GM12875 (cell line): ENCODE measurements around the gene FAM161B.
"Not testable (repeated sequence)": the region's sequence is repeated elsewhere in the genome, so short reads cannot be mapped to it uniquely, and the experiment has no call there.

Experiments
- H3K4me3 ChIP-seq: one replicate; pipeline ENCODE4 v1.5.1; 2011; ENCODE audit warnings: low read depth, low read length, control low read depth
- CTCF ChIP-seq: IDR thresholded peaks from 2 replicates; pipeline ENCODE4 v1.5.1; 2011; ENCODE audit warnings: low read depth, mild to moderate bottlenecking, control low read depth, inconsistent platforms, low read length, moderate library complexity, borderline replicate concordance; ENCODE audit not compliant: insufficient read depth

Gene FAM161B

GRCh38 chr14:73909681-73910080 lies 40.2 kb downstream of the FAM161B start:
- no peak for TF ChIP-seq CTCF
- H3K4me3 ChIP-seq, result no peak overlapping the region

- H3K4me3 ChIP-seq, result no peak overlapping the region
- TF ChIP-seq CTCF, result no peak
Measured at GRCh38 chr14:73903028-73903427, 46.9 kb downstream of the FAM161B start.

GRCh38 chr14:73896521-73896920 lies 53.4 kb downstream of the FAM161B start:
- no peak for TF ChIP-seq CTCF
- H3K4me3 ChIP-seq, result no peak overlapping the region

- H3K4me3 ChIP-seq, result no peak overlapping the region
- no peak for TF ChIP-seq CTCF
Measured at GRCh38 chr14:73895939-73896338, 54.0 kb downstream of the FAM161B start.

GRCh38 chr14:73894180-73894687 lies 55.7 kb downstream of the FAM161B start:
- not testable (repeated sequence) for H3K4me3 ChIP-seq

- TF ChIP-seq CTCF, result no peak
- H3K4me3 ChIP-seq, result no peak overlapping the region
Measured at GRCh38 chr14:73889376-73889775, 60.5 kb downstream of the FAM161B start.

- H3K4me3 ChIP-seq, result no peak overlapping the region
- TF ChIP-seq CTCF, result no peak
Measured at GRCh38 chr14:73888971-73889370, 60.9 kb downstream of the FAM161B start.

GRCh38 chr14:73888460-73888725 lies 61.5 kb downstream of the FAM161B start:
- H3K4me3 ChIP-seq, result peak overlapping the region; percentile 85
- TF ChIP-seq CTCF, result no peak
